Astrocyte (in vitro differentiated cells and primary cell): Measurements from ENCODE around the gene METTL8. TPM values are rescaled to one million over a fixed set of nuclear protein-coding genes. Genes with fewer than 3 reads are reported as not detected.

Source experiments
- DNase-seq: peaks from one replicate; pipeline ENCODE4 v3.0.0-alpha.2; 2010; ENCODE audit warnings: low read depth
- FAIRE-seq: peaks from 2 replicates; lab custom pipeline; 2011; peaks lifted over from hg19 to GRCh38; lab: Jason Lieb, UNC
- H2AFZ ChIP-seq: 2 replicates; pipeline ENCODE4 v1.6.0; 2012; ENCODE audit warnings: low read depth, low read length, inconsistent platforms
- H3K27ac ChIP-seq: 2 replicates; pipeline ENCODE4 v1.5.1; 2011; ENCODE audit warnings: low read depth, low read length, inconsistent platforms
- H3K27me3 ChIP-seq: 2 replicates; pipeline ENCODE4 v1.6.0; 2011; ENCODE audit warnings: low read length, inconsistent platforms; ENCODE audit not compliant: insufficient read depth
- H3K36me3 ChIP-seq: 2 replicates; pipeline ENCODE4 v1.5.1; 2011; ENCODE audit warnings: low read length, inconsistent platforms; ENCODE audit not compliant: insufficient read depth
- H3K4me1 ChIP-seq: 2 replicates; pipeline ENCODE4 v1.5.1; 2011; ENCODE audit warnings: low read length, inconsistent platforms; ENCODE audit not compliant: insufficient read depth
- H3K4me2 ChIP-seq: 2 replicates; pipeline ENCODE4 v1.6.0; 2012; ENCODE audit warnings: low read length, inconsistent platforms
- H3K4me3 ChIP-seq: 2 replicates; pipeline ENCODE4 v1.5.1; 2011; ENCODE audit warnings: low read depth, mild to moderate bottlenecking, low read length, inconsistent platforms; ENCODE audit not compliant: insufficient read depth
- H3K79me2 ChIP-seq: 2 replicates; pipeline ENCODE4 v1.6.0; 2012; ENCODE audit warnings: mild to moderate bottlenecking, low read length, inconsistent platforms; ENCODE audit not compliant: insufficient read depth
- H3K9ac ChIP-seq: 2 replicates; pipeline ENCODE4 v1.6.0; 2012; ENCODE audit warnings: mild to moderate bottlenecking, low read length, inconsistent platforms
- H3K9me3 ChIP-seq: 2 replicates; pipeline ENCODE4 v1.5.1; 2012; ENCODE audit warnings: low read depth, mild to moderate bottlenecking, low read length, inconsistent platforms; ENCODE audit not compliant: insufficient read depth
- H4K20me1 ChIP-seq: 2 replicates; pipeline ENCODE4 v1.6.0; 2012; ENCODE audit warnings: low read length, inconsistent platforms; ENCODE audit not compliant: insufficient read depth
- H3K27ac Mint-ChIP-seq: one replicate; pipeline ENCODE4 v1.8.0; 2021; ENCODE audit warnings: mild to moderate bottlenecking, mixed read lengths; ENCODE audit not compliant: unreplicated experiment
- H3K27me3 Mint-ChIP-seq: one replicate; pipeline ENCODE4 v1.8.0; 2021; ENCODE audit warnings: low read depth, mixed read lengths; ENCODE audit not compliant: unreplicated experiment
- H3K36me3 Mint-ChIP-seq: one replicate; pipeline ENCODE4 v1.8.0; 2021; ENCODE audit warnings: low read depth, mixed read lengths; ENCODE audit not compliant: unreplicated experiment
- H3K4me1 Mint-ChIP-seq: one replicate; pipeline ENCODE4 v1.8.0; 2021; ENCODE audit warnings: low read depth, mixed read lengths; ENCODE audit not compliant: unreplicated experiment
- H3K4me3 Mint-ChIP-seq: one replicate; pipeline ENCODE4 v1.8.0; 2021; ENCODE audit warnings: mild to moderate bottlenecking, moderate library complexity, mixed read lengths; ENCODE audit not compliant: unreplicated experiment
- H3K9me3 Mint-ChIP-seq: one replicate; pipeline ENCODE4 v1.8.0; 2021; ENCODE audit warnings: mild to moderate bottlenecking, mixed read lengths; ENCODE audit not compliant: unreplicated experiment
- CTCF ChIP-seq: IDR thresholded peaks from 2 replicates; pipeline ENCODE4 v1.5.1; 2011; ENCODE audit warnings: low read depth, mild to moderate bottlenecking, inconsistent platforms, low read length, moderate library complexity; ENCODE audit not compliant: insufficient read depth
- EZH2 ChIP-seq: IDR thresholded peaks from 2 replicates; pipeline ENCODE4 v1.6.1; 2012; ENCODE audit warnings: mild to moderate bottlenecking, low read length, inconsistent platforms; ENCODE audit not compliant: insufficient read depth
- total RNA-seq: library from RNA; stranded (reverse); gene quantifications from 2 replicates; pipeline ENCODE4 v1.2.1, GENCODE V29; 2021

The METTL8 gene
- total RNA-seq, 1 donor from 2014 or later, result 40.4 TPM

- no peak for DNase-seq
- Histone ChIP-seq H3K4me1 (peaks cover 22% of the 10 kb centered on the region), H3K36me3 (no peaks in the 10 kb centered on the region), H3K9ac (no peak overlapping the region), H4K20me1 (peaks cover 3% of the 10 kb centered on the region), H3K9me3 (no peaks in the 10 kb centered on the region), H3K4me2 (no peak overlapping the region), H3K27me3 (no peaks in the 10 kb centered on the region), H2AFZ (no peak overlapping the region), H3K4me3 (no peak overlapping the region), H3K79me2 (peaks cover 8% of the 10 kb centered on the region), H3K27ac (no peak overlapping the region)
- TF ChIP-seq CTCF (no peak), EZH2 (no peak)
- H3K27ac Mint-ChIP-seq, result no peak overlapping the region
- no peaks in the 10 kb centered on the region for H3K9me3 Mint-ChIP-seq
- no peaks in the 10 kb centered on the region for H3K27me3 Mint-ChIP-seq
- H3K4me3 Mint-ChIP-seq, result no peak overlapping the region
- H3K36me3 Mint-ChIP-seq, result peaks cover 2% of the 10 kb centered on the region
- H3K4me1 Mint-ChIP-seq, result peaks cover 19% of the 10 kb centered on the region
- peak; percentile 76 for FAIRE-seq
Observed at GRCh38 chr2:171412571-171413175, 21.1 kb downstream of the METTL8 start.

- DNase-seq (no peak), FAIRE-seq (peak; percentile 71)
- TF ChIP-seq CTCF, result no peak
- TF ChIP-seq EZH2, result no peak
- Histone ChIP-seq H3K4me2 (peak overlapping the region; percentile 27), H4K20me1 (peaks cover 3% of the 10 kb centered on the region), H3K9me3 (no peaks in the 10 kb centered on the region), H3K79me2 (peaks cover 8% of the 10 kb centered on the region), H3K9ac (no peak overlapping the region), H3K27me3 (no peaks in the 10 kb centered on the region), H3K27ac (peak overlapping the region; percentile 5), H3K36me3 (no peaks in the 10 kb centered on the region), H3K4me1 (peaks cover 22% of the 10 kb centered on the region), H2AFZ (no peak overlapping the region), H3K4me3 (no peak overlapping the region)
- H3K27ac Mint-ChIP-seq, result peak overlapping the region; percentile 73
- no peaks in the 10 kb centered on the region for H3K9me3 Mint-ChIP-seq
- H3K27me3 Mint-ChIP-seq, result no peaks in the 10 kb centered on the region
- H3K36me3 Mint-ChIP-seq, result peaks cover 2% of the 10 kb centered on the region
- H3K4me1 Mint-ChIP-seq, result peaks cover 19% of the 10 kb centered on the region
- H3K4me3 Mint-ChIP-seq, result no peak overlapping the region
Observed at GRCh38 chr2:171411791-171412483, 21.9 kb downstream of the METTL8 start.

GRCh38 chr2:171411214-171411613 is 22.6 kb downstream of the METTL8 start:
- Histone ChIP-seq H2AFZ (no peak overlapping the region), H4K20me1 (no peaks in the 10 kb centered on the region), H3K4me3 (no peak overlapping the region), H3K4me2 (no peak overlapping the region), H3K36me3 (no peaks in the 10 kb centered on the region), H3K79me2 (peaks cover 8% of the 10 kb centered on the region), H3K4me1 (peaks cover 22% of the 10 kb centered on the region), H3K27me3 (no peaks in the 10 kb centered on the region), H3K9ac (no peak overlapping the region), H3K9me3 (no peaks in the 10 kb centered on the region), H3K27ac (no peak overlapping the region)
- Mint-ChIP-seq H3K36me3 (peaks cover 2% of the 10 kb centered on the region), H3K9me3 (no peaks in the 10 kb centered on the region), H3K27ac (no peak overlapping the region), H3K27me3 (no peaks in the 10 kb centered on the region), H3K4me1 (peaks cover 19% of the 10 kb centered on the region), H3K4me3 (no peak overlapping the region)
- FAIRE-seq, result no peak
- TF ChIP-seq EZH2, result no peak
- TF ChIP-seq CTCF, result no peak
- DNase-seq, result no peak
